HEK293 (cell line): ENCODE data around the gene KRT80.

ENCODE experiments used
- CTCF ChIA-PET: fragments of 350-600 bp; formaldehyde crosslinking; extraction: SDS; loops from one replicate; lab custom pipeline; 2021; ENCODE audit warnings: antibody characterized with exemption; lab: Yijun Ruan, JAX
- POLR2A ChIA-PET: fragments of 300-600 bp; formaldehyde crosslinking; extraction: SDS; loops from one replicate; lab custom pipeline; 2020; ENCODE audit warnings: antibody characterized with exemption, inconsistent platforms; lab: Yijun Ruan, JAX
- H3K27ac ChIP-seq: fragments of 200-500 bp; sonication (Bioruptor generic); 2 replicates; pipeline ENCODE4 v1.5.1; 2014; ENCODE audit warnings: low read depth, low read length, control low read depth, inconsistent platforms; ENCODE audit errors: extremely low read depth
- H3K36me3 ChIP-seq, 2 experiments: fragments of 200-500 bp in 1 of 2; sonication (Bioruptor generic) in 1 of 2; 1 replicate in 1 of 2; 2 replicates in 1 of 2; pipeline ENCODE4 v1.5.1; 2014 to 2017; ENCODE audit warnings: inconsistent platforms in 2 of 2, low read length in 2 of 2; ENCODE audit not compliant: control insufficient read depth in 2 of 2, insufficient read depth in 1 of 2
- H3K4me1 ChIP-seq: fragments of 200-500 bp; sonication (Bioruptor generic); 2 replicates; pipeline ENCODE4 v1.5.1; 2014; ENCODE audit warnings: mild to moderate bottlenecking, low read length, inconsistent platforms; ENCODE audit not compliant: control insufficient read depth, insufficient read depth
- H3K4me3 ChIP-seq: 2 replicates; pipeline ENCODE4 v1.5.1; 2011; ENCODE audit warnings: low read depth, mild to moderate bottlenecking, control low read depth, low read length, moderate library complexity
- H3K9me3 ChIP-seq: fragments of 200-500 bp; sonication (Bioruptor generic); 2 replicates; pipeline ENCODE4 v1.5.1; 2014; ENCODE audit warnings: low read depth, low read length, inconsistent platforms; ENCODE audit not compliant: control insufficient read depth, insufficient read depth
- GLIS1 ChIP-seq: fragments of 450-650 bp; formaldehyde crosslinking; IDR thresholded peaks from 2 replicates; pipeline ENCODE4 v1.5.1; 2016; ENCODE audit warnings: missing biosample characterization, missing genetic modification characterization
- HIC1 ChIP-seq: fragments of 450-650 bp; formaldehyde crosslinking; IDR thresholded peaks from 2 replicates; pipeline ENCODE4 v1.5.1; 2016; ENCODE audit warnings: missing biosample characterization, missing genetic modification characterization
- KLF17 ChIP-seq: fragments of 450-650 bp; formaldehyde crosslinking; IDR thresholded peaks from 2 replicates; pipeline ENCODE4 v1.5.1; 2016; ENCODE audit warnings: missing biosample characterization, missing genetic modification characterization
- RBAK ChIP-seq: fragments of 450-650 bp; formaldehyde crosslinking; IDR thresholded peaks from 2 replicates; pipeline ENCODE4 v1.5.1; 2016; ENCODE audit warnings: missing biosample characterization, missing genetic modification characterization
- SCRT2 ChIP-seq: fragments of 450-650 bp; formaldehyde crosslinking; IDR thresholded peaks from 2 replicates; pipeline ENCODE4 v1.5.1; 2016; ENCODE audit warnings: missing biosample characterization, missing genetic modification characterization
- ZNF121 ChIP-seq: fragments of 450-650 bp; formaldehyde crosslinking; IDR thresholded peaks from 2 replicates; pipeline ENCODE4 v1.5.1; 2016; ENCODE audit warnings: missing biosample characterization, missing genetic modification characterization
- ZNF175 ChIP-seq: fragments of 450-650 bp; formaldehyde crosslinking; IDR thresholded peaks from 2 replicates; pipeline ENCODE4 v1.5.1; 2016; ENCODE audit warnings: missing biosample characterization, missing genetic modification characterization
- ZNF184 ChIP-seq: fragments of 450-650 bp; IDR thresholded peaks from 2 replicates; pipeline ENCODE4 v1.5.1; 2018; ENCODE audit warnings: missing biosample characterization, mild to moderate bottlenecking, missing genetic modification characterization
- ZNF2 ChIP-seq: fragments of 450-650 bp; formaldehyde crosslinking; IDR thresholded peaks from 2 replicates; pipeline ENCODE4 v1.5.1; 2016; ENCODE audit warnings: missing biosample characterization, missing genetic modification characterization
- ZNF239 ChIP-seq: fragments of 450-650 bp; formaldehyde crosslinking; IDR thresholded peaks from 2 replicates; pipeline ENCODE4 v1.5.1; 2016; ENCODE audit warnings: missing biosample characterization, missing genetic modification characterization
- ZNF335 ChIP-seq: fragments of 450-650 bp; formaldehyde crosslinking; conservative IDR thresholded peaks from 2 replicates; pipeline ENCODE4 v1.5.1; 2016; ENCODE audit warnings: missing biosample characterization, missing genetic modification characterization
- ZNF48 ChIP-seq: fragments of 450-650 bp; formaldehyde crosslinking; IDR thresholded peaks from 2 replicates; pipeline ENCODE4 v1.5.1; 2016; ENCODE audit warnings: missing biosample characterization, missing genetic modification characterization
- ZNF510 ChIP-seq: fragments of 450-650 bp; formaldehyde crosslinking; IDR thresholded peaks from 2 replicates; pipeline ENCODE4 v1.5.1; 2018; ENCODE audit warnings: mild to moderate bottlenecking, missing genetic modification characterization, missing biosample characterization; ENCODE audit not compliant: insufficient replicate concordance
- ZNF776 ChIP-seq: fragments of 450-650 bp; formaldehyde crosslinking; IDR thresholded peaks from 2 replicates; pipeline ENCODE4 v1.5.0; 2017; ENCODE audit warnings: missing biosample characterization, missing genetic modification characterization, borderline replicate concordance
- ZNF777 ChIP-seq: fragments of 450-650 bp; formaldehyde crosslinking; IDR thresholded peaks from 2 replicates; pipeline ENCODE4 v1.5.1; 2017; ENCODE audit warnings: missing biosample characterization, missing genetic modification characterization, borderline replicate concordance
- ZNF843 ChIP-seq: fragments of 450-650 bp; formaldehyde crosslinking; IDR thresholded peaks from 2 replicates; pipeline ENCODE4 v1.5.1; 2016; ENCODE audit warnings: missing biosample characterization, missing genetic modification characterization
- TF ChIP-seq, protein P1 (sequence below): fragments of 450-650 bp; formaldehyde crosslinking; IDR thresholded peaks from 2 replicates; pipeline ENCODE4 v1.5.1; 2016; ENCODE audit warnings: missing biosample characterization, missing genetic modification characterization
- TF ChIP-seq, protein P2 (sequence below): fragments of 450-650 bp; formaldehyde crosslinking; IDR thresholded peaks from 2 replicates; pipeline ENCODE4 v1.5.1; 2016; ENCODE audit warnings: missing biosample characterization, missing genetic modification characterization
- TF ChIP-seq, protein P3 (sequence below): fragments of 450-650 bp; formaldehyde crosslinking; optimal IDR thresholded peaks from 2 replicates; pipeline ENCODE3; 2016; ENCODE audit warnings: missing biosample characterization, mild to moderate bottlenecking, missing genetic modification characterization

Gene KRT80

GRCh38 chr12:52171950-52172512 is 19.8 kb downstream of the KRT80 start:
- Histone ChIP-seq H3K9me3 (no peaks in the 10 kb centered on the region), H3K4me3 (no peak overlapping the region), H3K27ac (no peak overlapping the region), H3K36me3 (no peaks in the 10 kb centered on the region), H3K4me1 (no peaks in the 10 kb centered on the region)
- TF ChIP-seq SCRT2 (tag by site-specific recombination) = peak; percentile 65
- TF ChIP-seq ZNF175 (tag by site-specific recombination) = no peak
- TF ChIP-seq ZNF48 (tag by site-specific recombination) = no peak
- TF ChIP-seq, protein P1, sequence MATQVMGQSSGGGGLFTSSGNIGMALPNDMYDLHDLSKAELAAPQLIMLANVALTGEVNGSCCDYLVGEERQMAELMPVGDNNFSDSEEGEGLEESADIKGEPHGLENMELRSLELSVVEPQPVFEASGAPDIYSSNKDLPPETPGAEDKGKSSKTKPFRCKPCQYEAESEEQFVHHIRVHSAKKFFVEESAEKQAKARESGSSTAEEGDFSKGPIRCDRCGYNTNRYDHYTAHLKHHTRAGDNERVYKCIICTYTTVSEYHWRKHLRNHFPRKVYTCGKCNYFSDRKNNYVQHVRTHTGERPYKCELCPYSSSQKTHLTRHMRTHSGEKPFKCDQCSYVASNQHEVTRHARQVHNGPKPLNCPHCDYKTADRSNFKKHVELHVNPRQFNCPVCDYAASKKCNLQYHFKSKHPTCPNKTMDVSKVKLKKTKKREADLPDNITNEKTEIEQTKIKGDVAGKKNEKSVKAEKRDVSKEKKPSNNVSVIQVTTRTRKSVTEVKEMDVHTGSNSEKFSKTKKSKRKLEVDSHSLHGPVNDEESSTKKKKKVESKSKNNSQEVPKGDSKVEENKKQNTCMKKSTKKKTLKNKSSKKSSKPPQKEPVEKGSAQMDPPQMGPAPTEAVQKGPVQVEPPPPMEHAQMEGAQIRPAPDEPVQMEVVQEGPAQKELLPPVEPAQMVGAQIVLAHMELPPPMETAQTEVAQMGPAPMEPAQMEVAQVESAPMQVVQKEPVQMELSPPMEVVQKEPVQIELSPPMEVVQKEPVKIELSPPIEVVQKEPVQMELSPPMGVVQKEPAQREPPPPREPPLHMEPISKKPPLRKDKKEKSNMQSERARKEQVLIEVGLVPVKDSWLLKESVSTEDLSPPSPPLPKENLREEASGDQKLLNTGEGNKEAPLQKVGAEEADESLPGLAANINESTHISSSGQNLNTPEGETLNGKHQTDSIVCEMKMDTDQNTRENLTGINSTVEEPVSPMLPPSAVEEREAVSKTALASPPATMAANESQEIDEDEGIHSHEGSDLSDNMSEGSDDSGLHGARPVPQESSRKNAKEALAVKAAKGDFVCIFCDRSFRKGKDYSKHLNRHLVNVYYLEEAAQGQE (tag by site-specific recombination) = peak; percentile 85
- peak; percentile 62; the same call in 1 of the 2 replicates for TF ChIP-seq ZNF2
- TF ChIP-seq, protein P2, sequence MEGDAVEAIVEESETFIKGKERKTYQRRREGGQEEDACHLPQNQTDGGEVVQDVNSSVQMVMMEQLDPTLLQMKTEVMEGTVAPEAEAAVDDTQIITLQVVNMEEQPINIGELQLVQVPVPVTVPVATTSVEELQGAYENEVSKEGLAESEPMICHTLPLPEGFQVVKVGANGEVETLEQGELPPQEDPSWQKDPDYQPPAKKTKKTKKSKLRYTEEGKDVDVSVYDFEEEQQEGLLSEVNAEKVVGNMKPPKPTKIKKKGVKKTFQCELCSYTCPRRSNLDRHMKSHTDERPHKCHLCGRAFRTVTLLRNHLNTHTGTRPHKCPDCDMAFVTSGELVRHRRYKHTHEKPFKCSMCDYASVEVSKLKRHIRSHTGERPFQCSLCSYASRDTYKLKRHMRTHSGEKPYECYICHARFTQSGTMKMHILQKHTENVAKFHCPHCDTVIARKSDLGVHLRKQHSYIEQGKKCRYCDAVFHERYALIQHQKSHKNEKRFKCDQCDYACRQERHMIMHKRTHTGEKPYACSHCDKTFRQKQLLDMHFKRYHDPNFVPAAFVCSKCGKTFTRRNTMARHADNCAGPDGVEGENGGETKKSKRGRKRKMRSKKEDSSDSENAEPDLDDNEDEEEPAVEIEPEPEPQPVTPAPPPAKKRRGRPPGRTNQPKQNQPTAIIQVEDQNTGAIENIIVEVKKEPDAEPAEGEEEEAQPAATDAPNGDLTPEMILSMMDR (tag by site-specific recombination) = peak; percentile 45
- no peak for TF ChIP-seq ZNF335 (tag by site-specific recombination)
- peak; percentile 12; the same call in 1 of the 2 replicates for TF ChIP-seq GLIS1
- no peak for TF ChIP-seq ZNF843 (tag by site-specific recombination)
- ChIA-PET CTCF (interaction anchor here (0.6 to 7.8 kb wide), 19 partner anchors 9 to 635 kb away, joined by 3 to 62 read pairs (median 4); partner anchors contain the start of gene KRT80), POLR2A (interaction anchor here (0.6 kb wide), 1 partner anchor 20 kb away, joined by 4 read pairs; no protein-coding TSS in a partner anchor)

- Histone ChIP-seq H3K9me3 (no peaks in the 10 kb centered on the region), H3K4me3 (no peak overlapping the region), H3K27ac (no peak overlapping the region), H3K4me1 (no peaks in the 10 kb centered on the region), H3K36me3 (no peaks in the 10 kb centered on the region)
- ChIA-PET CTCF (interaction anchor here (0.8 to 7.8 kb wide), 9 partner anchors 12 to 191 kb away, joined by 3 to 62 read pairs (median 4); partner anchors contain the start of gene KRT80), POLR2A (no interaction called here)
- TF ChIP-seq ZNF121 (tag by site-specific recombination) = no peak
- TF ChIP-seq ZNF776 (tag by site-specific recombination) = no peak
- TF ChIP-seq, protein P3, sequence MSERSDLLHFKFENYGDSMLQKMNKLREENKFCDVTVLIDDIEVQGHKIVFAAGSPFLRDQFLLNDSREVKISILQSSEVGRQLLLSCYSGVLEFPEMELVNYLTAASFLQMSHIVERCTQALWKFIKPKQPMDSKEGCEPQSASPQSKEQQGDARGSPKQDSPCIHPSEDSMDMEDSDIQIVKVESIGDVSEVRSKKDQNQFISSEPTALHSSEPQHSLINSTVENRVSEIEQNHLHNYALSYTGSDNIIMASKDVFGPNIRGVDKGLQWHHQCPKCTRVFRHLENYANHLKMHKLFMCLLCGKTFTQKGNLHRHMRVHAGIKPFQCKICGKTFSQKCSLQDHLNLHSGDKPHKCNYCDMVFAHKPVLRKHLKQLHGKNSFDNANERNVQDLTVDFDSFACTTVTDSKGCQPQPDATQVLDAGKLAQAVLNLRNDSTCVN (tag by site-specific recombination) = no peak
- no peak for TF ChIP-seq HIC1 (tag by site-specific recombination)
- no peak for TF ChIP-seq ZNF184 (tag by site-specific recombination)
- no peak for TF ChIP-seq ZNF510 (tag by site-specific recombination)
- TF ChIP-seq ZNF777 (tag by site-specific recombination) = no peak
- TF ChIP-seq ZNF239 (tag by site-specific recombination) = no peak
- TF ChIP-seq RBAK (tag by site-specific recombination) = no peak
- no peak for TF ChIP-seq KLF17 (tag by site-specific recombination)
Measured at GRCh38 chr12:52170827-52171226, 21.0 kb downstream of the KRT80 start.
